ENCODE measurements around the gene STK26. TPM values are rescaled to one million over a fixed set of nuclear protein-coding genes. Genes with fewer than 3 reads are reported as not detected.

STK26 gene
- total RNA-seq (10 to 100 TPM in 1 of 2 donors, 1 to 10 TPM in 1; 3.3 to 16.9 TPM), polyA plus RNA-seq (1 to 10 TPM; 2.0 to 3.4 TPM)

DNA sequence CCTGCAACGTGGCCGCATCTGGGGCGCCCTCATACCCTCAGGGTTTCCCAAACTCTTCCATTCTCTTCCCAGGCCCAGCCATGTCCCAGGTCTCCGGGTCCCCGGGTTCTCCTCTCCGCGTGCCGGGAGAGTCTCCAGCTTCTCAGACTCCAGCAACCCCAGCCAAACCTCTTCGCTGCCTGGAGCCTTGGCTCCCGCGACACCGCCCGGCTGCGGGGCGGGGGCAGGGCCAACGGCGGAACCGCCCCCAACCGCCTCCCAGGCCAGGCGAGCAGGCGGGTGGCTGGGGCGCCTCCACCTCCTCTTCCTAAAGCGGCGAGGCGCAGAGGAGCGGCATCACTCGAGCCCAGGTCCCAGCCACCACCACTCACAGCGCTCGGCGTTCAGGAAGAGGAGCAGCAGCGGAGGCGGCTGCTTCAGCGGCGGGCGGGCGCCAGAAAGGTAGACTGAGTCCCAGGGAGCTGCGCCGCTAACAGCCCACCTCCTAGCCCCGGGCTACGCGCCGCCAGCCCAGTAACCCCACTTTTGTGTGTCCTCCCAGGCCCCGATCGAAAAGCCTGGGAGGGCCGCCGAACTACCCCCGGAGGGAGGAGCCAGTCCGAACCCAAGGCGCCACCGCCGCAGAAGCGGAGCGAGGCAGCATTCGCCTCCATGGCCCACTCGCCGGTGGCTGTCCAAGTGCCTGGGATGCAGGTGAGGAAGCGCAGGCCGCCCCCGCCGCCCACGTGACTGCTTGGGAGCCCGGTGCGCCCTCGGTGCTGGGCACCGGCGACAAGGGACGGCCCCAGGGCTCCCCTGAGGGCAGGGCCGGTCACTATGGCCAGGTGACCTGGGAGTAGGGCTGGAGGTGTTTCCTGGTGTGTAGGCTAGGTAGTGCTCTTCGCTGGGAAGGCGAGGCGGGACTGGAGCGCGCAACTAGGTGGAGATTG is at the start of gene STK26:
Gene STK26, plus strand, starts transcription at position 336 of the 929 bp plus-strand sequence. Its CDS starts 316 bp downstream, at position 652.
- under 1% methylated on average over 73 of the region's 73 CpGs for WGBS
- no peaks in the 10 kb centered on the region for H3K27me3 ChIP-seq (ENCODE audit: control insufficient read depth in 4 of 4, insufficient read depth in 4 of 4, low read length in 3 of 4)
- peak; percentile 81 for DNase-seq (ENCODE audit: low spot score)
- TF ChIP-seq, protein P1, sequence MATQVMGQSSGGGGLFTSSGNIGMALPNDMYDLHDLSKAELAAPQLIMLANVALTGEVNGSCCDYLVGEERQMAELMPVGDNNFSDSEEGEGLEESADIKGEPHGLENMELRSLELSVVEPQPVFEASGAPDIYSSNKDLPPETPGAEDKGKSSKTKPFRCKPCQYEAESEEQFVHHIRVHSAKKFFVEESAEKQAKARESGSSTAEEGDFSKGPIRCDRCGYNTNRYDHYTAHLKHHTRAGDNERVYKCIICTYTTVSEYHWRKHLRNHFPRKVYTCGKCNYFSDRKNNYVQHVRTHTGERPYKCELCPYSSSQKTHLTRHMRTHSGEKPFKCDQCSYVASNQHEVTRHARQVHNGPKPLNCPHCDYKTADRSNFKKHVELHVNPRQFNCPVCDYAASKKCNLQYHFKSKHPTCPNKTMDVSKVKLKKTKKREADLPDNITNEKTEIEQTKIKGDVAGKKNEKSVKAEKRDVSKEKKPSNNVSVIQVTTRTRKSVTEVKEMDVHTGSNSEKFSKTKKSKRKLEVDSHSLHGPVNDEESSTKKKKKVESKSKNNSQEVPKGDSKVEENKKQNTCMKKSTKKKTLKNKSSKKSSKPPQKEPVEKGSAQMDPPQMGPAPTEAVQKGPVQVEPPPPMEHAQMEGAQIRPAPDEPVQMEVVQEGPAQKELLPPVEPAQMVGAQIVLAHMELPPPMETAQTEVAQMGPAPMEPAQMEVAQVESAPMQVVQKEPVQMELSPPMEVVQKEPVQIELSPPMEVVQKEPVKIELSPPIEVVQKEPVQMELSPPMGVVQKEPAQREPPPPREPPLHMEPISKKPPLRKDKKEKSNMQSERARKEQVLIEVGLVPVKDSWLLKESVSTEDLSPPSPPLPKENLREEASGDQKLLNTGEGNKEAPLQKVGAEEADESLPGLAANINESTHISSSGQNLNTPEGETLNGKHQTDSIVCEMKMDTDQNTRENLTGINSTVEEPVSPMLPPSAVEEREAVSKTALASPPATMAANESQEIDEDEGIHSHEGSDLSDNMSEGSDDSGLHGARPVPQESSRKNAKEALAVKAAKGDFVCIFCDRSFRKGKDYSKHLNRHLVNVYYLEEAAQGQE (IDR thresholded peaks at IDR 0.05): no peak
- TF ChIP-seq YY1 (IDR thresholded peaks at IDR 0.05): peak; percentile 13
- H3K27ac ChIP-seq (ENCODE audit: low read depth in 1 of 2, low read length in 2 of 2): peak within 1 kb of the TSS; percentile 60 to 64
- no peaks in the 10 kb centered on the region for H3K9me3 ChIP-seq (ENCODE audit: control insufficient read depth in 4 of 4, low read length in 3 of 4)
- peak within 1 kb of the TSS; percentile 69 to 75 (median 74) for H3K4me3 ChIP-seq (ENCODE audit: low read depth in 1 of 3, low read length in 3 of 3)
- H3K4me1 ChIP-seq (ENCODE audit: control insufficient read depth in 4 of 4, insufficient read depth in 4 of 4, low read length in 3 of 4): peaks cover 2 to 12% (median 8%) of the 10 kb centered on the region in 4 donors
- H3K9ac ChIP-seq (ENCODE audit: low read depth in 1 of 2, low read length in 2 of 2): peak within 1 kb of the TSS in 1 of 2 donors; percentile 12
- H3K36me3 ChIP-seq (ENCODE audit: control insufficient read depth in 4 of 4, insufficient read depth in 3 of 4, low read depth in 1 of 4, low read length in 3 of 4): no peaks in the 10 kb centered on the region

DNA sequence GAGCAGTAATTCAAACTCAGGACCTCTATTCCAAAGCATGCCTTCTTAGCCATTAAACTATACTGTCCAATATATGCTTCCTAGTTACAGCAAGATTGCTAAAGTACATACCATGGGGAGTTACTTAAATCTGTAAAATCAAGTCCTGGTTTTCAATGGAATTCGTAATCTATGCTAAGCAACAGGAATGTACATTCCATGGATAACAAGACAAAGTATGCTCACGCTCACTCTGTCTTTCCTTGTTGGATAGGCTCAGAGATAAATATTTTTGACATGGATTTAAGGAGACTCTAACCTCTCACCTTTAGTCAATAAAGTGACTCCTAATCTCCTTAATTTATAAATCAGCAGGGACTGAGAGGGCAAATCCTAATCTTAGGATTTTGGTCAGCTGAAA is 47.3 kb upstream of the STK26 start:
- H3K9me3 ChIP-seq (ENCODE audit: control insufficient read depth in 4 of 4, low read length in 3 of 4): no peaks in the 10 kb centered on the region
- no peak for DNase-seq (ENCODE audit: low spot score)
- no peaks in the 10 kb centered on the region for H3K4me1 ChIP-seq (ENCODE audit: control insufficient read depth in 4 of 4, insufficient read depth in 4 of 4, low read length in 3 of 4)
- TF ChIP-seq, protein P2, sequence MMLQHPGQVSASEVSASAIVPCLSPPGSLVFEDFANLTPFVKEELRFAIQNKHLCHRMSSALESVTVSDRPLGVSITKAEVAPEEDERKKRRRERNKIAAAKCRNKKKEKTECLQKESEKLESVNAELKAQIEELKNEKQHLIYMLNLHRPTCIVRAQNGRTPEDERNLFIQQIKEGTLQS (IDR thresholded peaks at IDR 0.05): no peak
- no peak for TF ChIP-seq MAX (IDR thresholded peaks at IDR 0.05)
- TF ChIP-seq GABPA (IDR thresholded peaks at IDR 0.05 in 1 of 2, conservative IDR thresholded peaks at IDR 0.05 in 1 of 2): no peak
- no peak for TF ChIP-seq RXRA (IDR thresholded peaks at IDR 0.05)
- TF ChIP-seq JUND (IDR thresholded peaks at IDR 0.05): no peak
- TF ChIP-seq ZBTB33 (IDR thresholded peaks at IDR 0.05): no peak
- no peak for TF ChIP-seq CTCF (IDR thresholded peaks at IDR 0.05; ENCODE audit: low read depth, low read length, missing input control)
- TF ChIP-seq YY1 (IDR thresholded peaks at IDR 0.05): no peak
- TF ChIP-seq FOXA1 (IDR thresholded peaks at IDR 0.05): no peak
- no peak for TF ChIP-seq HNF4A (conservative IDR thresholded peaks at IDR 0.05)
- TF ChIP-seq EGR1 (IDR thresholded peaks at IDR 0.05; ENCODE audit: low read depth in 2 of 2): no peak
- TF ChIP-seq FOXA2 (IDR thresholded peaks at IDR 0.05): no peak
- TF ChIP-seq, protein P1 (IDR thresholded peaks at IDR 0.05): no peak
- no peak for TF ChIP-seq NR2F2 (IDR thresholded peaks at IDR 0.05)
- no peak for TF ChIP-seq RAD21 (IDR thresholded peaks at IDR 0.05)
- TF ChIP-seq TAF1 (conservative IDR thresholded peaks at IDR 0.05): no peak
- H3K27ac ChIP-seq (ENCODE audit: low read depth in 1 of 2, low read length in 2 of 2): no peak overlapping the region
- WGBS: 82% methylated on average over 2 of the region's 2 CpGs
- H3K9ac ChIP-seq (ENCODE audit: low read depth in 1 of 2, low read length in 2 of 2): no peak overlapping the region
- H3K4me3 ChIP-seq (ENCODE audit: low read depth in 1 of 3, low read length in 3 of 3): no peak overlapping the region
- peaks cover 0 to 4% (median 0%) of the 10 kb centered on the region in 4 donors for H3K27me3 ChIP-seq (ENCODE audit: control insufficient read depth in 4 of 4, insufficient read depth in 4 of 4, low read length in 3 of 4)
- H3K36me3 ChIP-seq (ENCODE audit: control insufficient read depth in 4 of 4, insufficient read depth in 3 of 4, low read depth in 1 of 4, low read length in 3 of 4): no peaks in the 10 kb centered on the region
